ENCODE data around the gene C11orf16. TPM values are rescaled to one million over a fixed set of nuclear protein-coding genes. Genes with fewer than 3 reads are reported as not detected.

Gene C11orf16
- total and polyA plus RNA-seq, 9 of the 15 experiments (the other 6 are each of a cell fraction or from before 2014, with no cell fraction given): not detected

- TF ChIP-seq PRPF4 (IDR thresholded peaks at IDR 0.05; ENCODE audit: insufficient read depth, low read depth, low read length, poor library complexity, severe bottlenecking) (no peak), ZC3H4 (CRISPR knock-in tag; IDR thresholded peaks at IDR 0.05; ENCODE audit: borderline replicate concordance) (no peak), NR2F6 (CRISPR knock-in tag; IDR thresholded peaks at IDR 0.05) (no peak), MCM7 (IDR thresholded peaks at IDR 0.05) (no peak)
Observed at GRCh38 chr11:8905528-8906165, 27.1 kb downstream of the C11orf16 start (continued).

- no peak for FAIRE-seq
- Histone ChIP-seq H3K9me1 (ENCODE audit: control insufficient read depth, insufficient read depth, low read length) (no peaks in the 10 kb centered on the region), H3K9me3 (replicated peaks; ENCODE audit: control insufficient read depth, insufficient read depth, low read depth, low read length) (no peaks in the 10 kb centered on the region; the same call in 1 of the 2 replicates), H3K27me3 (ENCODE audit: control insufficient read depth in 2 of 2, insufficient read depth in 2 of 2, low read length in 2 of 2) (peaks cover 0 to 7% of the 10 kb centered on the region in 2 experiments; a peak in 1 of 5 replicates), H3K36me3 (ENCODE audit: control insufficient read depth, insufficient read depth, low read length) (no peaks in the 10 kb centered on the region), H3K27ac (ENCODE audit: extremely low read depth, low read depth, low read length) (no peak overlapping the region), H3K4me1 (replicated peaks in 1 of 2; ENCODE audit: control insufficient read depth in 2 of 2, insufficient read depth in 2 of 2, low read length in 2 of 2) (no peaks in the 10 kb centered on the region), H2AFZ (ENCODE audit: low read depth, low read length) (no peak overlapping the region), H4K20me1 (replicated peaks; ENCODE audit: control insufficient read depth, insufficient read depth, low read length) (no peaks in the 10 kb centered on the region), H3K4me2 (ENCODE audit: insufficient read depth, low read length) (no peak overlapping the region), H3K9ac (ENCODE audit: insufficient read depth in 1 of 2, low read depth in 2 of 2, low read length in 2 of 2) (no peak overlapping the region), H3K79me2 (ENCODE audit: control insufficient read depth, insufficient read depth, low read length) (no peaks in the 10 kb centered on the region), H3K4me3 (no peak overlapping the region)
- TF ChIP-seq ZNF79 (CRISPR knock-in tag; IDR thresholded peaks at IDR 0.05; ENCODE audit: low read depth) (no peak), ZFP1 (CRISPR knock-in tag; IDR thresholded peaks at IDR 0.05) (peak; percentile 90)
- intact Hi-C loops (cut with micrococcal nuclease) (no loop called here), in situ Hi-C loops (cut with MboI) (no loop called here)
- no TSS peak for BruUV-seq (replicated peaks)
- DNase-seq (ENCODE audit: extremely low read depth in 1 of 4, low spot score in 3 of 4): no peak
- no peak for ATAC-seq
- ChIA-PET CTCF (ENCODE audit: low intra/inter-chr PET ratio) (no interaction called here), POLR2A (no interaction called here)
Observed at GRCh38 chr11:8899119-8899753, 33.5 kb downstream of the C11orf16 start.

Data from K562 (cell line).